Endothelial cell of umbilical vein (primary cell): ENCODE measurements around the gene MAP1LC3B2. TPM values are rescaled to one million over a fixed set of nuclear protein-coding genes. Genes with fewer than 3 reads are reported as not detected.
"Not testable (repeated sequence)": the region's sequence is repeated elsewhere in the genome, so short reads cannot be mapped to it uniquely, and the experiment has no call there.

ENCODE experiments used
- BruUV-seq: library from RNA; stranded (reverse); fragments of 400-500 nt; replicated peaks from 2 replicates; lab custom pipeline; 2021; lab: Mats Ljungman, UMichigan
- CTCF ChIA-PET: fragments of 300-600, 350-600 bp; sonication (Branson Sonifier 250); formaldehyde crosslinking; loops from one replicate; lab custom pipeline; 2021; ENCODE audit warnings: antibody characterized with exemption, inconsistent platforms; lab: Charles Lee
- POLR2A ChIA-PET: fragments of 300-600, 350-600 bp; sonication (Branson Sonifier 250); formaldehyde crosslinking; loops from one replicate; lab custom pipeline; 2021; ENCODE audit warnings: antibody characterized with exemption, inconsistent platforms; lab: Charles Lee
- DNase-seq: peaks from one replicate; pipeline ENCODE4 v3.0.0-alpha.2; 2011; ENCODE audit warnings: low read depth, low spot score
- FAIRE-seq: peaks from 2 replicates; lab custom pipeline; 2011; peaks lifted over from hg19 to GRCh38; lab: Jason Lieb, UNC
- H2AFZ ChIP-seq: 2 replicates; pipeline ENCODE4 v1.6.0; 2012; ENCODE audit warnings: low read depth, low read length, control low read depth, inconsistent platforms
- H3K27ac ChIP-seq: 2 replicates; pipeline ENCODE4 v1.5.1; 2011; ENCODE audit warnings: low read depth, mild to moderate bottlenecking, control low read depth, low read length, moderate library complexity; ENCODE audit not compliant: insufficient read depth
- H3K27me3 ChIP-seq, 2 experiments: 2 replicates each; pipeline versions ENCODE4 v1.6.0 to v1.6.1; 2011; ENCODE audit warnings: low read length in 2 of 2, mixed read lengths in 1 of 2; ENCODE audit not compliant: control insufficient read depth in 2 of 2, insufficient read depth in 2 of 2
- H3K36me3 ChIP-seq, 2 experiments: 2 replicates in 1 of 2; 3 replicates in 1 of 2; pipeline ENCODE4 v1.5.1; 2011; ENCODE audit warnings: low read length in 2 of 2, mild to moderate bottlenecking in 1 of 2, moderate library complexity in 1 of 2; ENCODE audit not compliant: control insufficient read depth in 2 of 2, insufficient read depth in 2 of 2; ENCODE audit errors: extremely low read depth in 1 of 2
- H3K4me1 ChIP-seq: 3 replicates; pipeline ENCODE4 v1.5.1; 2011; ENCODE audit warnings: mild to moderate bottlenecking, low read length; ENCODE audit not compliant: control insufficient read depth, insufficient read depth; ENCODE audit errors: extremely low read depth
- H3K4me2 ChIP-seq: 2 replicates; pipeline ENCODE4 v1.6.1; 2011; ENCODE audit warnings: low read length, control low read depth, mixed read lengths; ENCODE audit not compliant: insufficient read depth
- H3K4me3 ChIP-seq, 3 experiments: fragments of 200-600 bp in 1 of 3; sonication (generic), shearing (Covaris generic) in 1 of 3; replicated peaks in 1 of 3; 2 replicates each; pipeline ENCODE4 v1.5.1; 2011 to 2016; ENCODE audit warnings: control low read depth in 3 of 3, low read length in 3 of 3, mild to moderate bottlenecking in 2 of 3, inconsistent platforms in 1 of 3, low read depth in 1 of 3, moderate library complexity in 1 of 3; ENCODE audit not compliant: insufficient read depth in 1 of 3
- H3K79me2 ChIP-seq: 2 replicates; pipeline ENCODE4 v1.6.0; 2012; ENCODE audit warnings: low read length, inconsistent platforms; ENCODE audit not compliant: control insufficient read depth, insufficient read depth
- H3K9ac ChIP-seq: replicated peaks from 2 replicates; pipeline ENCODE3; 2011; ENCODE audit warnings: low read length, control low read depth; ENCODE audit not compliant: insufficient read depth; ENCODE audit errors: extremely low read depth
- H3K9me1 ChIP-seq: replicated peaks from 3 replicates; pipeline ENCODE4 v1.6.0; 2011; ENCODE audit warnings: mild to moderate bottlenecking, low read length; ENCODE audit not compliant: control insufficient read depth, insufficient read depth; ENCODE audit errors: extremely low read depth
- H3K9me3 ChIP-seq: replicated peaks from 2 replicates; pipeline ENCODE4 v1.5.1; 2012; ENCODE audit warnings: low read length, inconsistent platforms; ENCODE audit not compliant: control insufficient read depth, insufficient read depth
- H4K20me1 ChIP-seq: replicated peaks from 2 replicates; pipeline ENCODE3; 2011; ENCODE audit warnings: mild to moderate bottlenecking, low read length; ENCODE audit not compliant: control insufficient read depth, insufficient read depth; ENCODE audit errors: extremely low read depth
- EZH2 ChIP-seq: IDR thresholded peaks from 2 replicates; pipeline ENCODE4 v1.6.1; 2012; ENCODE audit warnings: borderline replicate concordance, low read depth, mild to moderate bottlenecking, moderate library complexity, low read length, inconsistent platforms; ENCODE audit not compliant: severe bottlenecking
- FOS ChIP-seq: IDR thresholded peaks from 2 replicates; pipeline ENCODE4 v1.6.1; 2011; ENCODE audit warnings: mild to moderate bottlenecking, low read length, moderate library complexity, borderline replicate concordance; ENCODE audit not compliant: insufficient read depth
- GATA2 ChIP-seq: IDR thresholded peaks from 2 replicates; pipeline ENCODE4 v1.7.0; 2011; ENCODE audit warnings: low read depth, mild to moderate bottlenecking, moderate library complexity, mixed read lengths, low read length; ENCODE audit not compliant: insufficient read length, insufficient read depth
- JUN ChIP-seq: IDR thresholded peaks from 2 replicates; pipeline ENCODE4 v1.6.1; 2011; ENCODE audit warnings: borderline replicate concordance, low read depth; ENCODE audit not compliant: insufficient read length, insufficient read depth
- MYC ChIP-seq: IDR thresholded peaks from one replicate; pipeline ENCODE4 v1.6.1; 2011; ENCODE audit warnings: mild to moderate bottlenecking, low read depth, low read length
- POLR2A ChIP-seq: IDR thresholded peaks from 2 replicates; pipeline ENCODE4 v1.6.1; 2012; ENCODE audit warnings: low read depth, mild to moderate bottlenecking, control low read depth, low read length
- POLR2AphosphoS5 ChIP-seq: IDR thresholded peaks from 2 replicates; pipeline ENCODE4 v1.6.1; 2012; ENCODE audit warnings: low read depth, mild to moderate bottlenecking, control low read depth, low read length, moderate library complexity; ENCODE audit not compliant: insufficient read depth
- dilution Hi-C: fragments of 300-500 bp; cut with MboI; formaldehyde crosslinking; loops from one replicate; pipeline ENCODE4 v1.15.0; 2019; ENCODE audit warnings: low sequenced_read_pairs; ENCODE audit not compliant: extremely low pct_ligation_motif_present
- intact Hi-C: fragments of 100-400 bp; cut with micrococcal nuclease; formaldehyde crosslinking; loops from one replicate; pipeline ENCODE4 v1.10.0; 2022
- polyA plus RNA-seq, 4 experiments: library from polyadenylated mRNA; depleted of rRNA in 3 of 4; stranded (reverse) in 3 of 4; unstranded in 1 of 4; fragments of >200 nt; gene quantifications; 2 replicates each; pipeline versions ENCODE4 v1.2.1 to v1.2.3, GENCODE V29; 2011 to 2012; ENCODE audit warnings: missing spikeins in 1 of 4
- total RNA-seq: library from RNA; stranded (reverse); gene quantifications from 2 replicates; pipeline ENCODE4 v1.2.3, GENCODE V29; 2021
- TF ChIP-seq, protein P1 (sequence below): IDR thresholded peaks from 2 replicates; pipeline ENCODE4 v1.6.1; 2011; ENCODE audit not compliant: insufficient read depth, insufficient read length
- TF ChIP-seq, protein P2 (sequence below), 2 donors: IDR thresholded peaks; 1 replicate in 1 of 2; 2 replicates in 1 of 2; pipeline ENCODE4 v1.5.1; 2011; ENCODE audit warnings: low read length in 2 of 2, mild to moderate bottlenecking in 2 of 2, moderate library complexity in 2 of 2, control low read depth in 1 of 2, inconsistent platforms in 1 of 2, low read depth in 1 of 2; ENCODE audit not compliant: insufficient read depth in 1 of 2; ENCODE audit errors: extremely low read depth in 1 of 2

Gene MAP1LC3B2
- total and polyA plus RNA-seq, 2 donors (not counting 3 experiments of a cell fraction or from before 2014, with no cell fraction given), result 0.32 to 4.1 TPM

DNA sequence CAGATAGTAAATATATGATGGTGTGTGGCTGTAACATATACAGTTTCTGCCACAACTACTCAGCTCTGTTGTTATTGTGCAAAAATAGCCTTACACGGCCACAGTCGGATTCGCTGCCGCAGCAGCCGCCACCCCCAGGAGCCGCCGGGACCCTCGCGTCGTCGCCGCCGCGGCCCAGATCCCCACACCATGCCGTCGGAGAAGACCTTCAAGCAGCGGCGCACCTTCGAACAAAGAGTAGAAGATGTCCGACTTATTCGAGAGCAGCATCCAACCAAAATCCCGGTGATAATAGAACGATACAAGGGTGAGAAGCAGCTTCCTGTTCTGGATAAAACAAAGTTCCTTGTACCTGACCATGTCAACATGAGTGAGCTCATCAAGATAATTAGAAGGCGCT lies 16.6 kb downstream of the MAP1LC3B2 start:
- intact Hi-C loops, DNase-seq: not testable (repeated sequence)

DNA sequence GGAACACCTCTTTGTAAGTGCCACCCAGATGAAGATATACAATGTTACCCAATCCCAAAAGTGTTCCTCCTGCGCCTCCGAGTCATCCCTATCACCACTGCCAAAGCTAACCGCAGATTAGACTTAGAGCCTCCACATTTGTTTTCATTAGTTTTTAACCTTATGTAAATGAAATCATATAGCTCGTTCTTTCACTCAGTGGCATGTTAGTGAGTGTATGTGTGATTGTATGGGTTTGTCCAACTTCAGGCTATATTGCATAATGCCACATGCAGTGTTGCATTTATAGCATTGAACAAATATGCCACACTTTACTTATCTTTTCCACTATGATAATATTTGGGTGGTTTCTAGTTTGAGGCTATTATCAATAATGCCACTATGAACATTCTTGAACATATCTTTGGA lies 18.0 kb downstream of the MAP1LC3B2 start:
- ChIA-PET POLR2A (no interaction called here), CTCF (interaction anchor here (1.1 kb wide), 1 partner anchor 126 kb away, joined by 3 read pairs; no protein-coding TSS in a partner anchor)
- Histone ChIP-seq H2AFZ (no peak overlapping the region), H3K27me3 (peaks cover 0 to 1% of the 10 kb centered on the region in 2 experiments), H3K9me3 (no peaks in the 10 kb centered on the region), H4K20me1 (no peaks in the 10 kb centered on the region), H3K36me3 (no peaks in the 10 kb centered on the region), H3K9me1 (no peaks in the 10 kb centered on the region), H3K4me2 (no peak overlapping the region), H3K4me1 (no peaks in the 10 kb centered on the region), H3K79me2 (no peaks in the 10 kb centered on the region), H3K27ac (no peak overlapping the region), H3K4me3 (no peak overlapping the region), H3K9ac (no peak overlapping the region)
- DNase-seq (no peak), FAIRE-seq (no peak)
- dilution Hi-C loops, result no loop called here
- no TSS peak for BruUV-seq
- intact Hi-C loops, result no loop called here
- no peak for TF ChIP-seq EZH2
- TF ChIP-seq POLR2A, result no peak
- TF ChIP-seq, protein P1, sequence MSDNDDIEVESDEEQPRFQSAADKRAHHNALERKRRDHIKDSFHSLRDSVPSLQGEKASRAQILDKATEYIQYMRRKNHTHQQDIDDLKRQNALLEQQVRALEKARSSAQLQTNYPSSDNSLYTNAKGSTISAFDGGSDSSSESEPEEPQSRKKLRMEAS, result no peak
- TF ChIP-seq JUN, result no peak
- TF ChIP-seq GATA2, result no peak
- TF ChIP-seq, protein P2, sequence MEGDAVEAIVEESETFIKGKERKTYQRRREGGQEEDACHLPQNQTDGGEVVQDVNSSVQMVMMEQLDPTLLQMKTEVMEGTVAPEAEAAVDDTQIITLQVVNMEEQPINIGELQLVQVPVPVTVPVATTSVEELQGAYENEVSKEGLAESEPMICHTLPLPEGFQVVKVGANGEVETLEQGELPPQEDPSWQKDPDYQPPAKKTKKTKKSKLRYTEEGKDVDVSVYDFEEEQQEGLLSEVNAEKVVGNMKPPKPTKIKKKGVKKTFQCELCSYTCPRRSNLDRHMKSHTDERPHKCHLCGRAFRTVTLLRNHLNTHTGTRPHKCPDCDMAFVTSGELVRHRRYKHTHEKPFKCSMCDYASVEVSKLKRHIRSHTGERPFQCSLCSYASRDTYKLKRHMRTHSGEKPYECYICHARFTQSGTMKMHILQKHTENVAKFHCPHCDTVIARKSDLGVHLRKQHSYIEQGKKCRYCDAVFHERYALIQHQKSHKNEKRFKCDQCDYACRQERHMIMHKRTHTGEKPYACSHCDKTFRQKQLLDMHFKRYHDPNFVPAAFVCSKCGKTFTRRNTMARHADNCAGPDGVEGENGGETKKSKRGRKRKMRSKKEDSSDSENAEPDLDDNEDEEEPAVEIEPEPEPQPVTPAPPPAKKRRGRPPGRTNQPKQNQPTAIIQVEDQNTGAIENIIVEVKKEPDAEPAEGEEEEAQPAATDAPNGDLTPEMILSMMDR (IDR thresholded peaks at IDR 0.05; ENCODE audit: extremely low read depth in 1 of 2, insufficient read depth in 1 of 2, low read depth in 1 of 2, low read length in 2 of 2), result no peak
- no peak for TF ChIP-seq POLR2AphosphoS5
- TF ChIP-seq FOS, result no peak
- TF ChIP-seq MYC, result no peak

More for the DNA sequence above, 16.6 kb downstream of the MAP1LC3B2 start:
- CTCF ChIA-PET, result interaction anchor here (0.7 to 1.1 kb wide), 2 partner anchors 128 to 438 kb away, joined by 3 read pairs; no protein-coding TSS in a partner anchor
- H3K9me1 ChIP-seq, H3K4me3 ChIP-seq, dilution Hi-C loops, H3K9me3 ChIP-seq, H3K9ac ChIP-seq, H3K27me3 ChIP-seq, H3K4me1 ChIP-seq, H3K4me2 ChIP-seq, BruUV-seq, H4K20me1 ChIP-seq, POLR2A ChIA-PET, H3K36me3 ChIP-seq, H3K27ac ChIP-seq, H3K79me2 ChIP-seq, H2AFZ ChIP-seq: not testable (repeated sequence)
- peak; percentile 66 for FAIRE-seq
